SK-N-SH treated with all-trans-retinoic acid at 6 μM for 48 hours (cell line): ENCODE data around the gene FMN1.

Experiments
- ATAC-seq: fragments of 200-7000 bp; cut with Tn5 transposase; 3 replicates; pipeline ENCODE4 v1.9.1; 2020; ENCODE audit warnings: mild to moderate bottlenecking, moderate library complexity
- ARNTL ChIP-seq: fragments of 450-650 bp; formaldehyde crosslinking; IDR thresholded peaks from 2 replicates; pipeline ENCODE4 v1.5.0; 2020; ENCODE audit warnings: low read depth, mild to moderate bottlenecking, moderate library complexity, borderline replicate concordance
- CREB5 ChIP-seq: fragments of 250-450 bp; sonication (Bioruptor Pico); IDR thresholded peaks from 2 replicates; pipeline ENCODE4 v1.5.1; 2020; ENCODE audit warnings: low read depth, mild to moderate bottlenecking, moderate library complexity
- CSDC2 ChIP-seq: fragments of 250-450 bp; sonication (Bioruptor Pico); IDR thresholded peaks from 2 replicates; pipeline ENCODE4 v1.5.0; 2020; ENCODE audit warnings: mild to moderate bottlenecking, moderate library complexity
- ESRRG ChIP-seq: fragments of 250-450 bp; sonication (Bioruptor Pico); IDR thresholded peaks from 2 replicates; pipeline ENCODE4 v1.6.1; 2021; ENCODE audit warnings: mild to moderate bottlenecking
- ISL1 ChIP-seq: fragments of 250-450 bp; sonication (Bioruptor Pico); IDR thresholded peaks from 2 replicates; pipeline ENCODE4 v2.1.2; 2022; ENCODE audit warnings: mild to moderate bottlenecking, moderate library complexity
- OSR1 ChIP-seq: fragments of 250-450 bp; sonication (Bioruptor Pico); IDR thresholded peaks from 2 replicates; pipeline ENCODE4 v1.8.0; 2022; ENCODE audit warnings: moderate library complexity, mild to moderate bottlenecking, inconsistent platforms
- PATZ1 ChIP-seq: fragments of 250-450 bp; sonication (Bioruptor Pico); IDR thresholded peaks from 2 replicates; pipeline ENCODE4 v1.8.0; 2020; ENCODE audit warnings: mild to moderate bottlenecking, moderate library complexity, borderline replicate concordance
- POU6F1 ChIP-seq: fragments of 250-450 bp; sonication (Bioruptor Pico); IDR thresholded peaks from 2 replicates; pipeline ENCODE4 v1.8.0; 2021; ENCODE audit warnings: low read depth, mild to moderate bottlenecking, moderate library complexity, borderline replicate concordance
- PPARA ChIP-seq: fragments of 250-450 bp; sonication (Bioruptor Pico); IDR thresholded peaks from 2 replicates; pipeline ENCODE4 v1.5.0; 2020; ENCODE audit warnings: mild to moderate bottlenecking, borderline replicate concordance
- SNAI2 ChIP-seq: fragments of 250-450 bp; sonication (Bioruptor Pico); IDR thresholded peaks from 2 replicates; pipeline ENCODE4 v1.5.0; 2020; ENCODE audit warnings: mild to moderate bottlenecking, moderate library complexity
- TCF4 ChIP-seq: fragments of 250-450 bp; sonication (Bioruptor Pico); IDR thresholded peaks from 2 replicates; pipeline ENCODE4 v1.8.0; 2021; ENCODE audit warnings: mild to moderate bottlenecking, moderate library complexity, borderline replicate concordance
- ZC3H10 ChIP-seq: fragments of 250-450 bp; sonication (Bioruptor Pico); IDR thresholded peaks from 2 replicates; pipeline ENCODE4 v1.5.1; 2021; ENCODE audit warnings: mild to moderate bottlenecking, moderate library complexity
- ZFP3 ChIP-seq: fragments of 250-450 bp; sonication (Bioruptor Pico); IDR thresholded peaks from 2 replicates; pipeline ENCODE4 v1.5.0; 2020; ENCODE audit warnings: mild to moderate bottlenecking, moderate library complexity
- ZFP30 ChIP-seq: fragments of 450-650 bp; formaldehyde crosslinking; IDR thresholded peaks from 2 replicates; pipeline ENCODE4 v1.5.0; 2022; ENCODE audit warnings: mild to moderate bottlenecking, moderate library complexity
- ZNF565 ChIP-seq: fragments of 450-650 bp; formaldehyde crosslinking; conservative IDR thresholded peaks from 2 replicates; pipeline ENCODE4 v1.5.0; 2020; ENCODE audit warnings: low read depth, mild to moderate bottlenecking, moderate library complexity
- ZNF8 ChIP-seq: fragments of 450-650 bp; formaldehyde crosslinking; IDR thresholded peaks from 2 replicates; pipeline ENCODE4 v1.5.0; 2020; ENCODE audit warnings: mild to moderate bottlenecking, moderate library complexity
- TF ChIP-seq, protein P1 (sequence below): fragments of 250-450 bp; sonication (Bioruptor Pico); IDR thresholded peaks from 2 replicates; pipeline ENCODE4 v1.5.0; 2020; ENCODE audit warnings: mild to moderate bottlenecking, moderate library complexity

The FMN1 gene

DNA sequence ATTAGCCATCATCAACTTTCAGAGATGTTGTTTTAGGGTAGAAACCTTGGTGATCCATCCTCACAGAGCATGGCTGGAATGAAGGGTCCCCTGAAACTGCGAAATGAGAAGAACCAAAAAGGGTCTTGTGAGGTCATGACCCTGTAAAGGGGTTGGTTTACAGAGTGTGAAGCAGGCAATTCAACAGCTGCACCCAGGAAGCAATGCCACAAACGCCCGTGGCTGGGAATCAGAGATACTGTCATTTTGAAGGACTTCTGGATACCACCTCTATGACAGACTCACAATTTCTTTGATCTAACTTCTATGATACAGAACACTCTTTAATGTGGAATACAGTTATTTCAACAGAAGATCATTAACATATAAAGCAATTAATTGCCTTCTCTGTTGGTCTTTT is 397.7 kb downstream of the FMN1 start (continued):
- TF ChIP-seq PATZ1 (CRISPR knock-in tag), result no peak

GRCh38 chr15:32794973-32795372 is 399.5 kb downstream of the FMN1 start:
- no peak for ATAC-seq
- TF ChIP-seq OSR1 (CRISPR knock-in tag) (no peak), PPARA (no peak), ZNF8 (CRISPR knock-in tag) (no peak), TCF4 (CRISPR knock-in tag) (no peak), CREB5 (CRISPR knock-in tag) (no peak), SNAI2 (no peak), ISL1 (no peak)
- TF ChIP-seq, protein P1, sequence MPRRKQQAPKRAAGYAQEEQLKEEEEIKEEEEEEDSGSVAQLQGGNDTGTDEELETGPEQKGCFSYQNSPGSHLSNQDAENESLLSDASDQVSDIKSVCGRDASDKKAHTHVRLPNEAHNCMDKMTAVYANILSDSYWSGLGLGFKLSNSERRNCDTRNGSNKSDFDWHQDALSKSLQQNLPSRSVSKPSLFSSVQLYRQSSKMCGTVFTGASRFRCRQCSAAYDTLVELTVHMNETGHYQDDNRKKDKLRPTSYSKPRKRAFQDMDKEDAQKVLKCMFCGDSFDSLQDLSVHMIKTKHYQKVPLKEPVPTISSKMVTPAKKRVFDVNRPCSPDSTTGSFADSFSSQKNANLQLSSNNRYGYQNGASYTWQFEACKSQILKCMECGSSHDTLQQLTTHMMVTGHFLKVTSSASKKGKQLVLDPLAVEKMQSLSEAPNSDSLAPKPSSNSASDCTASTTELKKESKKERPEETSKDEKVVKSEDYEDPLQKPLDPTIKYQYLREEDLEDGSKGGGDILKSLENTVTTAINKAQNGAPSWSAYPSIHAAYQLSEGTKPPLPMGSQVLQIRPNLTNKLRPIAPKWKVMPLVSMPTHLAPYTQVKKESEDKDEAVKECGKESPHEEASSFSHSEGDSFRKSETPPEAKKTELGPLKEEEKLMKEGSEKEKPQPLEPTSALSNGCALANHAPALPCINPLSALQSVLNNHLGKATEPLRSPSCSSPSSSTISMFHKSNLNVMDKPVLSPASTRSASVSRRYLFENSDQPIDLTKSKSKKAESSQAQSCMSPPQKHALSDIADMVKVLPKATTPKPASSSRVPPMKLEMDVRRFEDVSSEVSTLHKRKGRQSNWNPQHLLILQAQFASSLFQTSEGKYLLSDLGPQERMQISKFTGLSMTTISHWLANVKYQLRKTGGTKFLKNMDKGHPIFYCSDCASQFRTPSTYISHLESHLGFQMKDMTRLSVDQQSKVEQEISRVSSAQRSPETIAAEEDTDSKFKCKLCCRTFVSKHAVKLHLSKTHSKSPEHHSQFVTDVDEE (CRISPR knock-in tag), result no peak

GRCh38 chr15:32792436-32792835 is 402.1 kb downstream of the FMN1 start:
- TF ChIP-seq CREB5 (CRISPR knock-in tag), result no peak
- TF ChIP-seq PATZ1 (CRISPR knock-in tag), result no peak
- TF ChIP-seq, all 23 proteins: peak for 0
- no peak for ATAC-seq

- ATAC-seq, result no peak
- TF ChIP-seq ZNF8 (CRISPR knock-in tag) (no peak), ESRRG (no peak), PATZ1 (CRISPR knock-in tag) (no peak), ZNF565 (CRISPR knock-in tag) (no peak), POU6F1 (CRISPR knock-in tag) (no peak), TCF4 (CRISPR knock-in tag) (no peak), CSDC2 (no peak), ZC3H10 (no peak), ARNTL (CRISPR knock-in tag) (no peak), ISL1 (no peak), ZFP30 (CRISPR knock-in tag) (no peak), ZFP3 (CRISPR knock-in tag) (no peak), CREB5 (CRISPR knock-in tag) (no peak)
- TF ChIP-seq, protein P1 (CRISPR knock-in tag), result no peak
Observed at GRCh38 chr15:32790352-32790999, 404.0 kb downstream of the FMN1 start.
